Measurements from ENCODE around the gene SLC22A23. TPM values are rescaled to one million over a fixed set of nuclear protein-coding genes. Genes with fewer than 3 reads are reported as not detected.
A peak's percentile ranks its signal among the peaks of the same experiment; 100 is the strongest.

SLC22A23 gene
- polyA plus RNA-seq, 1 donor (not counting 4 experiments of a cell fraction or from before 2014, with no cell fraction given), result 4.3 TPM

DNA sequence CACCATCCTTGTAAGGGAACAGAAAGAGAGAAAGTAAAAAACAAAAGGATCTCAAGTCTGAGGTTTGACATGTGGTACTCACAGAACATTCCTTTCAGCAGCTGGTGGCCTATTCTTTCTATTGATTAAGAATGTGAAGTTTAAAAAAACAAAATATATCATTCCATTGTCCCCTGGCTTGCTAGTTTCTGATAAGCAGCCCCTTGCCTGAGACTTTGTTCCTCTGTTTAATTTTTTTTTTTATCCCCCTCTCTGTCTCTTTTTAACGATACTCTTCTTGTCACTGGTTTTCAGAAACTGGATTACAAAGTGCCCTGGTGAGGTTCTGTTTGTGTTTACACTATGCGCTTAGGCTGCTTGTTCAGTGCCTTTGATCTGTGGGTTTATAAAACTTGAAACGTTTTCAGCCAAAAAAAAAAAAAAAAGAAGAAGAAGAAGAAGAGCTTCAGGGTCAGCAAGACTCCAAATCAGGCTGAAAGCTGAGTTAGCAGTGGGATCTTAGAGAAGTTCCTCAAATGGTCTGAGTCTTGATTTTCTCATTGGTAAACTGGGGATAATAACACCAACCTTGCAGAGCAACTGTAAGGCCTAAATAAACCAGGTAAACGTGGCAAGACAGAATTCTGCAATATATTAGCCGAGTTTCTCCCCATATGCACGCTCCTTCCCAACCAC lies 45.1 kb upstream of the SLC22A23 start:
- no peak overlapping the region for H2AFZ ChIP-seq (ENCODE audit: control insufficient read depth, low read length)
- DNase-seq (ENCODE audit: low read depth, low spot score) (no peak), FAIRE-seq (no peak)
- dilution Hi-C loops (cut with MboI; ENCODE audit: extremely low pct_ligation_motif_present, low sequenced_read_pairs), result no loop called here
- H3K9me3 ChIP-seq (ENCODE audit: control insufficient read depth, low read depth, low read length), result no peaks in the 10 kb centered on the region
- H3K9ac ChIP-seq (ENCODE audit: control insufficient read depth, extremely low read depth, insufficient read depth, low read length), result no peak overlapping the region
- no peak overlapping the region for H3K4me2 ChIP-seq (ENCODE audit: control insufficient read depth, extremely low read depth, insufficient read depth, low read depth, low read length)
- TF ChIP-seq, protein P1, sequence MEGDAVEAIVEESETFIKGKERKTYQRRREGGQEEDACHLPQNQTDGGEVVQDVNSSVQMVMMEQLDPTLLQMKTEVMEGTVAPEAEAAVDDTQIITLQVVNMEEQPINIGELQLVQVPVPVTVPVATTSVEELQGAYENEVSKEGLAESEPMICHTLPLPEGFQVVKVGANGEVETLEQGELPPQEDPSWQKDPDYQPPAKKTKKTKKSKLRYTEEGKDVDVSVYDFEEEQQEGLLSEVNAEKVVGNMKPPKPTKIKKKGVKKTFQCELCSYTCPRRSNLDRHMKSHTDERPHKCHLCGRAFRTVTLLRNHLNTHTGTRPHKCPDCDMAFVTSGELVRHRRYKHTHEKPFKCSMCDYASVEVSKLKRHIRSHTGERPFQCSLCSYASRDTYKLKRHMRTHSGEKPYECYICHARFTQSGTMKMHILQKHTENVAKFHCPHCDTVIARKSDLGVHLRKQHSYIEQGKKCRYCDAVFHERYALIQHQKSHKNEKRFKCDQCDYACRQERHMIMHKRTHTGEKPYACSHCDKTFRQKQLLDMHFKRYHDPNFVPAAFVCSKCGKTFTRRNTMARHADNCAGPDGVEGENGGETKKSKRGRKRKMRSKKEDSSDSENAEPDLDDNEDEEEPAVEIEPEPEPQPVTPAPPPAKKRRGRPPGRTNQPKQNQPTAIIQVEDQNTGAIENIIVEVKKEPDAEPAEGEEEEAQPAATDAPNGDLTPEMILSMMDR (optimal IDR thresholded peaks at IDR 0.05 in 1 of 3, IDR thresholded peaks at IDR 0.05 in 1 of 3, conservative IDR thresholded peaks at IDR 0.05 in 1 of 3; ENCODE audit: extremely low read depth in 1 of 3, insufficient read depth in 2 of 3, low read length in 3 of 3), result no peak
- no peak for TF ChIP-seq EZH2 (IDR thresholded peaks at IDR 0.05; ENCODE audit: low read length)
- no peaks in the 10 kb centered on the region for H3K79me2 ChIP-seq (ENCODE audit: control insufficient read depth, insufficient read depth, low read length)
- H3K4me1 ChIP-seq (ENCODE audit: control insufficient read depth, extremely low read depth, insufficient read depth, low read length), result peaks cover 13% of the 10 kb centered on the region
- H3K4me3 ChIP-seq (ENCODE audit: control insufficient read depth in 2 of 3, extremely low read depth in 1 of 3, insufficient read depth in 2 of 3, low read depth in 1 of 3, low read length in 3 of 3), result no peak overlapping the region
- H3K27ac ChIP-seq (ENCODE audit: control insufficient read depth, insufficient read depth, low read length), result no peak overlapping the region
- H3K9me1 ChIP-seq (ENCODE audit: control insufficient read depth, extremely low read depth, insufficient read depth, low read length), result no peaks in the 10 kb centered on the region
- H4K20me1 ChIP-seq (ENCODE audit: control insufficient read depth, extremely low read depth, insufficient read depth, low read length), result no peaks in the 10 kb centered on the region
- H3K36me3 ChIP-seq (ENCODE audit: control insufficient read depth in 2 of 2, extremely low read depth in 1 of 2, insufficient read depth in 2 of 2, low read length in 2 of 2), result no peaks in the 10 kb centered on the region
- no peaks in the 10 kb centered on the region for H3K27me3 ChIP-seq (ENCODE audit: control insufficient read depth, extremely low read depth, insufficient read depth, low read length)

DNA sequence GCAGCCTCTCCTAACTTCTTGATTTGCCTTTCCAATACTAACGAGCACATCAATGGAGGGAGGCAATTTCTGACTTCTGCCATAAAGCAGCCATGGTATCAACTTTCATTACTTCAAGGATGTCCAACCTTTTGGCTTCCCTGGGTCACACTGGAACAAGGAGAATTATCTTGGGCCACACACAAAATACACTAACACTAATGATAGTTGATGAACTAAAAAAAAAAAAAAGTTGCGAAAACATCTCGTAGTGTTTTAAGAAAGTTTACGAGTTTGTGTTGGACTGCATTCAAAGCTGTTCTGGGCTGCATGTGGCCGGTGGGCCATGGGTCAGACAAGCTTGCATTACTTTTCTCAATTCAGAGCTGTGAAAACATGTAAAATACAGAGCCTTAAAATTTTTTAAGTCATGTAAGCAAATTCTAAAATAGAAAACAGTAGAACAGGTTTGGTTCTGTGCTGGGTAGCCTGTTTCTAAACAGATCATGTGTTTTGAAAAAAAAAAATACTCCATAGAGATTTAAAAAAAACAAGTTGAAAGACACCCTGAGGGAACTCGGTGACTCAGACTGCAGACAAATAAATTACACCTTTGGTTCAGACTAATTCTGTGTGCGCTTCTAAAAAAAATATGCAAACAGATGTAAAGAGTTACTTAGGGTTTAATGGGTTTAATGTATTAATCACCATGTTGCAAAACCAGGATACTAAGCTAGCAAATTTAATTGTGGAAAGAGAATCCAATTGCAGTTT lies 43.6 kb upstream of the SLC22A23 start:
- Histone ChIP-seq H4K20me1 (ENCODE audit: control insufficient read depth, extremely low read depth, insufficient read depth, low read length) (no peaks in the 10 kb centered on the region), H3K36me3 (ENCODE audit: control insufficient read depth in 2 of 2, extremely low read depth in 1 of 2, insufficient read depth in 2 of 2, low read length in 2 of 2) (no peaks in the 10 kb centered on the region), H3K79me2 (ENCODE audit: control insufficient read depth, insufficient read depth, low read length) (no peaks in the 10 kb centered on the region), H3K9ac (ENCODE audit: control insufficient read depth, extremely low read depth, insufficient read depth, low read length) (no peak overlapping the region), H3K9me3 (ENCODE audit: control insufficient read depth, low read depth, low read length) (no peaks in the 10 kb centered on the region), H2AFZ (ENCODE audit: control insufficient read depth, low read length) (no peak overlapping the region), H3K9me1 (ENCODE audit: control insufficient read depth, extremely low read depth, insufficient read depth, low read length) (no peaks in the 10 kb centered on the region), H3K4me2 (ENCODE audit: control insufficient read depth, extremely low read depth, insufficient read depth, low read depth, low read length) (peak overlapping the region; percentile 63), H3K27ac (ENCODE audit: control insufficient read depth, insufficient read depth, low read length) (peak overlapping the region; percentile 71), H3K27me3 (ENCODE audit: control insufficient read depth, extremely low read depth, insufficient read depth, low read length) (no peaks in the 10 kb centered on the region), H3K4me1 (ENCODE audit: control insufficient read depth, extremely low read depth, insufficient read depth, low read length) (peaks cover 13% of the 10 kb centered on the region), H3K4me3 (ENCODE audit: control insufficient read depth in 2 of 3, extremely low read depth in 1 of 3, insufficient read depth in 2 of 3, low read depth in 1 of 3, low read length in 3 of 3) (peak overlapping the region in 2 of 3 experiments; percentile 8 to 20)
- peak; percentile 43 for FAIRE-seq
- TF ChIP-seq, protein P1 (optimal IDR thresholded peaks at IDR 0.05 in 1 of 3, IDR thresholded peaks at IDR 0.05 in 1 of 3, conservative IDR thresholded peaks at IDR 0.05 in 1 of 3; ENCODE audit: extremely low read depth in 1 of 3, insufficient read depth in 2 of 3, low read length in 3 of 3), result no peak
- TF ChIP-seq EZH2 (IDR thresholded peaks at IDR 0.05; ENCODE audit: low read length), result no peak
- dilution Hi-C loops (cut with MboI; ENCODE audit: extremely low pct_ligation_motif_present, low sequenced_read_pairs), result no loop called here
- DNase-seq (ENCODE audit: low read depth, low spot score), result peak; percentile 66

Measured in keratinocyte (primary cell).